Liver (tissue), 9 donors: ENCODE results near the gene CDCA5. TPM values are rescaled to one million over a fixed set of nuclear protein-coding genes. Genes with fewer than 3 reads are reported as not detected.

Experiments
- DNase-seq: peaks from one replicate; pipeline ENCODE4 v3.0.0-alpha.2; 2017; ENCODE audit warnings: low spot score
- H3K27ac ChIP-seq, 2 donors: one replicate each; pipeline ENCODE4 v1.7.0; 2013; ENCODE audit warnings: inconsistent platforms in 2 of 2, low read length in 2 of 2, control low read depth in 1 of 2, low read depth in 1 of 2, mild to moderate bottlenecking in 1 of 2
- H3K27me3 ChIP-seq, 4 donors: one replicate each; pipeline versions ENCODE4 v1.6.1 to v1.7.0; 2013; ENCODE audit warnings: low read length in 3 of 4, inconsistent platforms in 1 of 4, mild to moderate bottlenecking in 1 of 4, moderate library complexity in 1 of 4; ENCODE audit not compliant: control insufficient read depth in 4 of 4, insufficient read depth in 4 of 4
- H3K36me3 ChIP-seq, 4 donors: one replicate each; pipeline versions ENCODE4 v1.6.1 to v1.7.0; 2013; ENCODE audit warnings: low read length in 3 of 4, mild to moderate bottlenecking in 3 of 4, low read depth in 1 of 4, moderate library complexity in 1 of 4; ENCODE audit not compliant: control insufficient read depth in 4 of 4, insufficient read depth in 3 of 4
- H3K4me1 ChIP-seq, 4 donors: one replicate each; pipeline versions ENCODE4 v1.6.1 to v1.7.0; 2013; ENCODE audit warnings: low read length in 3 of 4, mild to moderate bottlenecking in 3 of 4, moderate library complexity in 1 of 4; ENCODE audit not compliant: control insufficient read depth in 4 of 4, insufficient read depth in 4 of 4
- H3K4me3 ChIP-seq, 3 donors: one replicate each; pipeline versions ENCODE4 v1.6.1 to v1.7.0; 2013; ENCODE audit warnings: low read length in 3 of 3, control low read depth in 1 of 3, low read depth in 1 of 3, mild to moderate bottlenecking in 1 of 3
- H3K9ac ChIP-seq, 2 donors: one replicate each; pipeline ENCODE4 v1.7.0; 2013; ENCODE audit warnings: low read length in 2 of 2, mild to moderate bottlenecking in 2 of 2, moderate library complexity in 2 of 2, control low read depth in 1 of 2, low read depth in 1 of 2
- H3K9me3 ChIP-seq, 4 donors: one replicate each; pipeline versions ENCODE4 v1.6.1 to v1.7.0; 2013; ENCODE audit warnings: low read length in 3 of 4; ENCODE audit not compliant: control insufficient read depth in 4 of 4
- ATF3 ChIP-seq: IDR thresholded peaks from 2 replicates; pipeline ENCODE4 v1.6.1; 2016; ENCODE audit warnings: antibody characterized with exemption
- CTCF ChIP-seq: fragments of 150-350 bp; IDR thresholded peaks from 2 replicates; pipeline ENCODE4 v1.5.1; 2017; ENCODE audit warnings: improper control_type of control experiment, low read depth, low read length; ENCODE audit not compliant: missing input control
- EGR1 ChIP-seq, 2 donors: IDR thresholded peaks; 2 replicates each; pipeline ENCODE4 v1.6.1; 2016 to 2018; ENCODE audit warnings: antibody characterized with exemption in 2 of 2, low read depth in 2 of 2
- FOXA1 ChIP-seq: IDR thresholded peaks from 2 replicates; pipeline ENCODE4 v1.6.1; 2016; ENCODE audit warnings: antibody characterized with exemption
- GABPA ChIP-seq, 2 donors: IDR thresholded peaks in 1 of 2; conservative IDR thresholded peaks in 1 of 2; 2 replicates each; pipeline ENCODE4 v1.6.1; 2016; ENCODE audit warnings: antibody characterized with exemption in 2 of 2, mild to moderate bottlenecking in 1 of 2, moderate library complexity in 1 of 2
- HNF4A ChIP-seq, 2 donors: conservative IDR thresholded peaks; 2 replicates each; pipeline ENCODE4 v1.6.1; 2016; ENCODE audit warnings: antibody characterized with exemption in 2 of 2, mild to moderate bottlenecking in 2 of 2
- JUND ChIP-seq, 2 donors: IDR thresholded peaks; 2 replicates each; pipeline ENCODE4 v1.6.1; 2016; ENCODE audit warnings: antibody characterized with exemption in 2 of 2
- MAX ChIP-seq: IDR thresholded peaks from 2 replicates; pipeline ENCODE4 v1.6.1; 2016; ENCODE audit warnings: antibody characterized with exemption
- NR2F2 ChIP-seq: IDR thresholded peaks from 2 replicates; pipeline ENCODE4 v1.6.1; 2016; ENCODE audit warnings: antibody characterized with exemption
- RAD21 ChIP-seq, 2 donors: IDR thresholded peaks; 2 replicates each; pipeline ENCODE4 v1.6.1; 2016; ENCODE audit warnings: antibody characterized with exemption in 2 of 2, mild to moderate bottlenecking in 2 of 2
- REST ChIP-seq: IDR thresholded peaks from 2 replicates; pipeline ENCODE4 v1.6.1; 2016; ENCODE audit warnings: antibody characterized with exemption, mild to moderate bottlenecking
- RXRA ChIP-seq, 2 donors: IDR thresholded peaks; 2 replicates each; pipeline ENCODE4 v1.6.1; 2017 to 2018; ENCODE audit warnings: antibody characterized with exemption in 2 of 2, mild to moderate bottlenecking in 1 of 2
- SP1 ChIP-seq: IDR thresholded peaks from 2 replicates; pipeline ENCODE4 v1.6.1; 2018; ENCODE audit warnings: antibody characterized with exemption, mild to moderate bottlenecking
- YY1 ChIP-seq: IDR thresholded peaks from 2 replicates; pipeline ENCODE4 v1.6.1; 2016; ENCODE audit warnings: antibody characterized with exemption, mild to moderate bottlenecking
- whole genome bisulfite sequencing: extraction: QIAGEN DNeasy Blood & Tissue Kit; methylation state at CpG from one replicate; pipeline ENCODE4 v1.1.7; 2013; 5-methylcytosine and 5-hydroxymethylcytosine counted together
- polyA plus RNA-seq, 2 donors: library from polyadenylated mRNA; stranded (reverse) in 1 of 2; unstranded in 1 of 2; fragments of 200-250 nt in 1 of 2; fragments of >200 nt in 1 of 2; fragmentation: Nextera tagmentation in 1 of 2; extraction: Ambion mirVana in 1 of 2; gene quantifications; one replicate each; pipeline versions ENCODE4 v1.2.1 to v1.2.3, GENCODE V29; 2013 to 2015
- total RNA-seq, 2 donors: library from RNA; depleted of rRNA; stranded (reverse); fragments of >200 nt; gene quantifications; one replicate each; pipeline ENCODE4 v1.2.3, GENCODE V29; 2014
- donor health status: healthy.
- donor health status: healthy.
- donor health status: healthy.
- donor health status: healthy.
- donor health status: healthy.

Gene CDCA5
- total and polyA plus RNA-seq, 4 donors, result 0.17 to 12.0 (median 1.7) TPM

- no peak for TF ChIP-seq HNF4A (conservative IDR thresholded peaks at IDR 0.05)
- peak; percentile 64 for TF ChIP-seq CTCF
- no peak for TF ChIP-seq SP1
- TF ChIP-seq RAD21 (IDR thresholded peaks at IDR 0.05), result peak; percentile 29 to 62
- H3K9ac ChIP-seq, result peak overlapping the region; percentile 31 to 62
- peak overlapping the region; percentile 23 to 71 (median 55) for H3K4me3 ChIP-seq
- H3K36me3 ChIP-seq, result peaks cover 0 to 10% (median 10%) of the 10 kb centered on the region in 4 donors
- H3K9me3 ChIP-seq, result no peaks in the 10 kb centered on the region
- WGBS, result 4% methylated on average over 57 of the region's 57 CpGs
- H3K27ac ChIP-seq, result peak overlapping the region; percentile 83 to 87
- peak; percentile 84 for DNase-seq
- peaks cover 26 to 66% (median 55%) of the 10 kb centered on the region in 4 donors for H3K4me1 ChIP-seq
- no peaks in the 10 kb centered on the region for H3K27me3 ChIP-seq
These were observed 28.9 kb upstream of the CDCA5 start for GRCh38 chr11:65112546-65113360.

GRCh38 chr11:65111744-65112545 is 28.1 kb upstream of the CDCA5 start, which contains the start of gene TM7SF2:
Gene TM7SF2, plus strand, starts transcription at chr11:65111872. Its CDS starts 144 bp downstream, at chr11:65112016.
- Histone ChIP-seq H3K9me3 (no peaks in the 10 kb centered on the region), H3K27me3 (no peaks in the 10 kb centered on the region), H3K4me1 (peaks cover 26 to 63% (median 54%) of the 10 kb centered on the region in 4 donors), H3K9ac (peak within 1 kb of the TSS; percentile 31 to 62), H3K4me3 (peak within 1 kb of the TSS; percentile 29 to 71 (median 55)), H3K27ac (peak within 1 kb of the TSS; percentile 83 to 87), H3K36me3 (peaks cover 0 to 13% (median 10%) of the 10 kb centered on the region in 4 donors)
- under 1% methylated on average over 64 of the region's 64 CpGs for WGBS
- TF ChIP-seq RXRA (IDR thresholded peaks at IDR 0.05) (peak; percentile 13 to 27), JUND (IDR thresholded peaks at IDR 0.05) (peak in 1 of 2 donors; percentile 13), YY1 (peak; percentile 74), REST (peak; percentile 90), FOXA1 (no peak), MAX (peak; percentile 50), GABPA (IDR thresholded peaks at IDR 0.05 in 1 of 2, conservative IDR thresholded peaks at IDR 0.05 in 1 of 2) (peak in 1 of 2 donors; percentile 58), NR2F2 (no peak), ATF3 (no peak), SP1 (peak; percentile 73), HNF4A (conservative IDR thresholded peaks at IDR 0.05) (peak in 1 of 2 donors; percentile 25), EGR1 (IDR thresholded peaks at IDR 0.05; ENCODE audit: low read depth in 2 of 2) (peak in 1 of 2 donors; percentile 21), CTCF (no peak)
- DNase-seq, result peak; percentile 98
